ENCODE measurements around the gene KLRF2.

DNA sequence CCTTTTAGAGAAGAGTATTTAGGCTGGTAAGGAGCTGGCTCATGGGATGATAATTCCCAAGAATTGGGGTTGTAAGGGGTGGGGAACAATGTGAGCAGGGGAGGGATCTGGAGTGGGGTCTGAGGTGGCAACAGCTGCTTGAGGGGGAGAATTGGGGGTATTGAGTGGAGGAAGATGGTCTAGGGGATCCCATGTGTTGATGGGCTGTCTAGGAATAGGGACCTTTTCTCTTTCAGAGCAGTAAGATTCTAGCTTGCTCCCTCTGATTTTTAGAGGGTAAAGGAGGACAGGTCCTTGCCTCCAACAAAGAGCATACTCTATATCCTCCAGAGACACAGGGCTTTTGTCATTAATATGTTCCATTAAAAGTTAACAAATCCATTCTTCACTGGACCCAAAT lies 28.4 kb downstream of the KLRF2 start:
- TF ChIP-seq CTCF (IDR thresholded peaks at IDR 0.05; ENCODE audit: insufficient read depth, low read depth, low read length) (no peak), EZH2 (IDR thresholded peaks at IDR 0.05; ENCODE audit: insufficient read depth, low read length) (no peak)
